OCI-LY3 (cell line): ENCODE data around the gene LYPLA2.

Source experiments
- EZH2phosphoT487 ChIP-seq: fragments of 200-600 bp; shearing (Covaris generic); IDR thresholded peaks from 2 replicates; pipeline ENCODE4 v1.6.1; 2018; ENCODE audit warnings: antibody characterized with exemption, mixed run types, low read depth
- TF ChIP-seq, protein P1 (sequence below): fragments of 200-600, 300-600 bp; sonication (generic); IDR thresholded peaks from 2 replicates; pipeline ENCODE4 v1.5.1; 2014; ENCODE audit warnings: antibody characterized with exemption, low read length, low read depth

DNA sequence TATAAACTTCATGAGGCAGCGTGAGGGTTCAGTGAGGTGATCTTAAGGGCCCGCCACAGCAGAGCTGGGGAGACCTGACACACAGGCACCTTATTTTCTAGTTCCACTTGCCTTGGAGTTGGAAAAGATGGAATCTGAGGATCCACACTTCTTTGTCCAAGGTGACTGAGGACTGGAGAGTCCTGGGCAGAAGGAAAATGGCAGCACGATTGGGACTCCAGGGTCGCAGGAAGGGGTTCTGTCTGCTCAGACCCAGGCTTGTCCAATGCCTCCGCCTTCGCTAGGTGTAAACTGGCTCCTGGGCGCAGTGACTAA, 8.3 kb downstream of the LYPLA2 start:
- TF ChIP-seq, protein P1, sequence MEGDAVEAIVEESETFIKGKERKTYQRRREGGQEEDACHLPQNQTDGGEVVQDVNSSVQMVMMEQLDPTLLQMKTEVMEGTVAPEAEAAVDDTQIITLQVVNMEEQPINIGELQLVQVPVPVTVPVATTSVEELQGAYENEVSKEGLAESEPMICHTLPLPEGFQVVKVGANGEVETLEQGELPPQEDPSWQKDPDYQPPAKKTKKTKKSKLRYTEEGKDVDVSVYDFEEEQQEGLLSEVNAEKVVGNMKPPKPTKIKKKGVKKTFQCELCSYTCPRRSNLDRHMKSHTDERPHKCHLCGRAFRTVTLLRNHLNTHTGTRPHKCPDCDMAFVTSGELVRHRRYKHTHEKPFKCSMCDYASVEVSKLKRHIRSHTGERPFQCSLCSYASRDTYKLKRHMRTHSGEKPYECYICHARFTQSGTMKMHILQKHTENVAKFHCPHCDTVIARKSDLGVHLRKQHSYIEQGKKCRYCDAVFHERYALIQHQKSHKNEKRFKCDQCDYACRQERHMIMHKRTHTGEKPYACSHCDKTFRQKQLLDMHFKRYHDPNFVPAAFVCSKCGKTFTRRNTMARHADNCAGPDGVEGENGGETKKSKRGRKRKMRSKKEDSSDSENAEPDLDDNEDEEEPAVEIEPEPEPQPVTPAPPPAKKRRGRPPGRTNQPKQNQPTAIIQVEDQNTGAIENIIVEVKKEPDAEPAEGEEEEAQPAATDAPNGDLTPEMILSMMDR: no peak
- no peak for TF ChIP-seq EZH2phosphoT487
